Endothelial cell of umbilical vein (primary cell): ENCODE measurements around the gene TMEM154. TPM values are rescaled to one million over a fixed set of nuclear protein-coding genes. Genes with fewer than 3 reads are reported as not detected.
A peak's percentile ranks its signal among the peaks of the same experiment; 100 is the strongest.

Source experiments
- BruUV-seq: library from RNA; stranded (reverse); fragments of 400-500 nt; replicated peaks from 2 replicates; lab custom pipeline; 2021; lab: Mats Ljungman, UMichigan
- CTCF ChIA-PET: fragments of 300-600, 350-600 bp; sonication (Branson Sonifier 250); formaldehyde crosslinking; loops from one replicate; lab custom pipeline; 2021; ENCODE audit warnings: antibody characterized with exemption, inconsistent platforms; lab: Charles Lee
- POLR2A ChIA-PET: fragments of 300-600, 350-600 bp; sonication (Branson Sonifier 250); formaldehyde crosslinking; loops from one replicate; lab custom pipeline; 2021; ENCODE audit warnings: antibody characterized with exemption, inconsistent platforms; lab: Charles Lee
- DNase-seq: peaks from one replicate; pipeline ENCODE4 v3.0.0-alpha.2; 2011; ENCODE audit warnings: low read depth, low spot score
- FAIRE-seq: peaks from 2 replicates; lab custom pipeline; 2011; peaks lifted over from hg19 to GRCh38; lab: Jason Lieb, UNC
- H2AFZ ChIP-seq: 2 replicates; pipeline ENCODE4 v1.6.0; 2012; ENCODE audit warnings: low read depth, low read length, control low read depth, inconsistent platforms
- H3K27ac ChIP-seq: 2 replicates; pipeline ENCODE4 v1.5.1; 2011; ENCODE audit warnings: low read depth, mild to moderate bottlenecking, control low read depth, low read length, moderate library complexity; ENCODE audit not compliant: insufficient read depth
- H3K27me3 ChIP-seq, 2 experiments: 2 replicates each; pipeline versions ENCODE4 v1.6.0 to v1.6.1; 2011; ENCODE audit warnings: low read length in 2 of 2, mixed read lengths in 1 of 2; ENCODE audit not compliant: control insufficient read depth in 2 of 2, insufficient read depth in 2 of 2
- H3K36me3 ChIP-seq, 2 experiments: 2 replicates in 1 of 2; 3 replicates in 1 of 2; pipeline ENCODE4 v1.5.1; 2011; ENCODE audit warnings: low read length in 2 of 2, mild to moderate bottlenecking in 1 of 2, moderate library complexity in 1 of 2; ENCODE audit not compliant: control insufficient read depth in 2 of 2, insufficient read depth in 2 of 2; ENCODE audit errors: extremely low read depth in 1 of 2
- H3K4me1 ChIP-seq: 3 replicates; pipeline ENCODE4 v1.5.1; 2011; ENCODE audit warnings: mild to moderate bottlenecking, low read length; ENCODE audit not compliant: control insufficient read depth, insufficient read depth; ENCODE audit errors: extremely low read depth
- H3K4me2 ChIP-seq: 2 replicates; pipeline ENCODE4 v1.6.1; 2011; ENCODE audit warnings: low read length, control low read depth, mixed read lengths; ENCODE audit not compliant: insufficient read depth
- H3K4me3 ChIP-seq, 3 experiments: fragments of 200-600 bp in 1 of 3; sonication (generic), shearing (Covaris generic) in 1 of 3; replicated peaks in 1 of 3; 2 replicates each; pipeline ENCODE4 v1.5.1; 2011 to 2016; ENCODE audit warnings: control low read depth in 3 of 3, low read length in 3 of 3, mild to moderate bottlenecking in 2 of 3, inconsistent platforms in 1 of 3, low read depth in 1 of 3, moderate library complexity in 1 of 3; ENCODE audit not compliant: insufficient read depth in 1 of 3
- H3K79me2 ChIP-seq: 2 replicates; pipeline ENCODE4 v1.6.0; 2012; ENCODE audit warnings: low read length, inconsistent platforms; ENCODE audit not compliant: control insufficient read depth, insufficient read depth
- H3K9ac ChIP-seq: replicated peaks from 2 replicates; pipeline ENCODE3; 2011; ENCODE audit warnings: low read length, control low read depth; ENCODE audit not compliant: insufficient read depth; ENCODE audit errors: extremely low read depth
- H3K9me1 ChIP-seq: replicated peaks from 3 replicates; pipeline ENCODE4 v1.6.0; 2011; ENCODE audit warnings: mild to moderate bottlenecking, low read length; ENCODE audit not compliant: control insufficient read depth, insufficient read depth; ENCODE audit errors: extremely low read depth
- H3K9me3 ChIP-seq: replicated peaks from 2 replicates; pipeline ENCODE4 v1.5.1; 2012; ENCODE audit warnings: low read length, inconsistent platforms; ENCODE audit not compliant: control insufficient read depth, insufficient read depth
- H4K20me1 ChIP-seq: replicated peaks from 2 replicates; pipeline ENCODE3; 2011; ENCODE audit warnings: mild to moderate bottlenecking, low read length; ENCODE audit not compliant: control insufficient read depth, insufficient read depth; ENCODE audit errors: extremely low read depth
- EZH2 ChIP-seq: IDR thresholded peaks from 2 replicates; pipeline ENCODE4 v1.6.1; 2012; ENCODE audit warnings: borderline replicate concordance, low read depth, mild to moderate bottlenecking, moderate library complexity, low read length, inconsistent platforms; ENCODE audit not compliant: severe bottlenecking
- FOS ChIP-seq: IDR thresholded peaks from 2 replicates; pipeline ENCODE4 v1.6.1; 2011; ENCODE audit warnings: mild to moderate bottlenecking, low read length, moderate library complexity, borderline replicate concordance; ENCODE audit not compliant: insufficient read depth
- GATA2 ChIP-seq: IDR thresholded peaks from 2 replicates; pipeline ENCODE4 v1.7.0; 2011; ENCODE audit warnings: low read depth, mild to moderate bottlenecking, moderate library complexity, mixed read lengths, low read length; ENCODE audit not compliant: insufficient read length, insufficient read depth
- JUN ChIP-seq: IDR thresholded peaks from 2 replicates; pipeline ENCODE4 v1.6.1; 2011; ENCODE audit warnings: borderline replicate concordance, low read depth; ENCODE audit not compliant: insufficient read length, insufficient read depth
- MYC ChIP-seq: IDR thresholded peaks from one replicate; pipeline ENCODE4 v1.6.1; 2011; ENCODE audit warnings: mild to moderate bottlenecking, low read depth, low read length
- POLR2A ChIP-seq: IDR thresholded peaks from 2 replicates; pipeline ENCODE4 v1.6.1; 2012; ENCODE audit warnings: low read depth, mild to moderate bottlenecking, control low read depth, low read length
- POLR2AphosphoS5 ChIP-seq: IDR thresholded peaks from 2 replicates; pipeline ENCODE4 v1.6.1; 2012; ENCODE audit warnings: low read depth, mild to moderate bottlenecking, control low read depth, low read length, moderate library complexity; ENCODE audit not compliant: insufficient read depth
- dilution Hi-C: fragments of 300-500 bp; cut with MboI; formaldehyde crosslinking; loops from one replicate; pipeline ENCODE4 v1.15.0; 2019; ENCODE audit warnings: low sequenced_read_pairs; ENCODE audit not compliant: extremely low pct_ligation_motif_present
- intact Hi-C: fragments of 100-400 bp; cut with micrococcal nuclease; formaldehyde crosslinking; loops from one replicate; pipeline ENCODE4 v1.10.0; 2022
- polyA plus RNA-seq, 4 experiments: library from polyadenylated mRNA; depleted of rRNA in 3 of 4; stranded (reverse) in 3 of 4; unstranded in 1 of 4; fragments of >200 nt; gene quantifications; 2 replicates each; pipeline versions ENCODE4 v1.2.1 to v1.2.3, GENCODE V29; 2011 to 2012; ENCODE audit warnings: missing spikeins in 1 of 4
- total RNA-seq: library from RNA; stranded (reverse); gene quantifications from 2 replicates; pipeline ENCODE4 v1.2.3, GENCODE V29; 2021
- TF ChIP-seq, protein P1 (sequence below): IDR thresholded peaks from 2 replicates; pipeline ENCODE4 v1.6.1; 2011; ENCODE audit not compliant: insufficient read depth, insufficient read length
- TF ChIP-seq, protein P2 (sequence below), 2 donors: IDR thresholded peaks; 1 replicate in 1 of 2; 2 replicates in 1 of 2; pipeline ENCODE4 v1.5.1; 2011; ENCODE audit warnings: low read length in 2 of 2, mild to moderate bottlenecking in 2 of 2, moderate library complexity in 2 of 2, control low read depth in 1 of 2, inconsistent platforms in 1 of 2, low read depth in 1 of 2; ENCODE audit not compliant: insufficient read depth in 1 of 2; ENCODE audit errors: extremely low read depth in 1 of 2

TMEM154 gene
- total and polyA plus RNA-seq, 2 donors (not counting 3 experiments of a cell fraction or from before 2014, with no cell fraction given) = 5.4 to 50.0 TPM

DNA sequence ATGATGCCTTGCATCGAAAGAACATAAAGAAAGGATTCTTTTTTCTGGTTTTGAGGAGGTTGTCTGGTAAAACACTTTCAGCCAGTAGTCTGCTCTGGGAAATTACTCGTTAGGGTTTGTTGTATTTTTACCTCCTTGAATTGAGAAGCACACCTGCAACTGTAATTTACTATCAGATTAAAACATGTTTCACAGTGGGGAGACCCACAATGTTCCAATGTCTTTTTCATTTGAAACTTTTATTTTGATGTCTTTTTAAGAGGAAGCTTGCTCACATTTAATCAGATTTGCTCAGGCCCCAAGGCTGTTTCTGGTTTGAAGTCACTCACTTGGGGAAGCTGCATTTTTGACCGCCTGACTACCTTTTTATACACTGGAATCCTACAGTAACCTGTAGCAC lies 12.0 kb downstream of the TMEM154 start:
- no peaks in the 10 kb centered on the region for H3K79me2 ChIP-seq
- no peak for DNase-seq
- BruUV-seq = no TSS peak
- H4K20me1 ChIP-seq = no peaks in the 10 kb centered on the region
- intact Hi-C loops = no loop called here
- H3K27ac ChIP-seq = no peak overlapping the region
- no peaks in the 10 kb centered on the region for H3K36me3 ChIP-seq
- H3K9ac ChIP-seq = no peak overlapping the region
- H3K9me3 ChIP-seq = no peaks in the 10 kb centered on the region
- no peaks in the 10 kb centered on the region for H3K4me1 ChIP-seq
- H3K9me1 ChIP-seq = no peaks in the 10 kb centered on the region
- peak; percentile 72 for FAIRE-seq
- dilution Hi-C loops = no loop called here
- CTCF ChIA-PET = interaction anchor here (0.9 to 1.7 kb wide), 4 partner anchors 9 to 213 kb away, joined by 3 to 4 read pairs (median 4); partner anchors contain the start of gene TMEM154
- no peak for TF ChIP-seq JUN
- TF ChIP-seq, protein P1, sequence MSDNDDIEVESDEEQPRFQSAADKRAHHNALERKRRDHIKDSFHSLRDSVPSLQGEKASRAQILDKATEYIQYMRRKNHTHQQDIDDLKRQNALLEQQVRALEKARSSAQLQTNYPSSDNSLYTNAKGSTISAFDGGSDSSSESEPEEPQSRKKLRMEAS = no peak
- TF ChIP-seq MYC = no peak
- no peak for TF ChIP-seq FOS
- TF ChIP-seq, protein P2, sequence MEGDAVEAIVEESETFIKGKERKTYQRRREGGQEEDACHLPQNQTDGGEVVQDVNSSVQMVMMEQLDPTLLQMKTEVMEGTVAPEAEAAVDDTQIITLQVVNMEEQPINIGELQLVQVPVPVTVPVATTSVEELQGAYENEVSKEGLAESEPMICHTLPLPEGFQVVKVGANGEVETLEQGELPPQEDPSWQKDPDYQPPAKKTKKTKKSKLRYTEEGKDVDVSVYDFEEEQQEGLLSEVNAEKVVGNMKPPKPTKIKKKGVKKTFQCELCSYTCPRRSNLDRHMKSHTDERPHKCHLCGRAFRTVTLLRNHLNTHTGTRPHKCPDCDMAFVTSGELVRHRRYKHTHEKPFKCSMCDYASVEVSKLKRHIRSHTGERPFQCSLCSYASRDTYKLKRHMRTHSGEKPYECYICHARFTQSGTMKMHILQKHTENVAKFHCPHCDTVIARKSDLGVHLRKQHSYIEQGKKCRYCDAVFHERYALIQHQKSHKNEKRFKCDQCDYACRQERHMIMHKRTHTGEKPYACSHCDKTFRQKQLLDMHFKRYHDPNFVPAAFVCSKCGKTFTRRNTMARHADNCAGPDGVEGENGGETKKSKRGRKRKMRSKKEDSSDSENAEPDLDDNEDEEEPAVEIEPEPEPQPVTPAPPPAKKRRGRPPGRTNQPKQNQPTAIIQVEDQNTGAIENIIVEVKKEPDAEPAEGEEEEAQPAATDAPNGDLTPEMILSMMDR (IDR thresholded peaks at IDR 0.05; ENCODE audit: extremely low read depth in 1 of 2, insufficient read depth in 1 of 2, low read depth in 1 of 2, low read length in 2 of 2) = no peak
- no peak for TF ChIP-seq POLR2AphosphoS5
- no peak for TF ChIP-seq EZH2
- no peak for TF ChIP-seq POLR2A
- no peak for TF ChIP-seq GATA2
- no peaks in the 10 kb centered on the region for H3K27me3 ChIP-seq
- no peak overlapping the region for H3K4me3 ChIP-seq
- H2AFZ ChIP-seq = no peak overlapping the region
- POLR2A ChIA-PET = no interaction called here
- no peak overlapping the region for H3K4me2 ChIP-seq
